Spleen (tissue), 11 donors: ENCODE data around the gene MAP2K3. TPM values are rescaled to one million over a fixed set of nuclear protein-coding genes. Genes with fewer than 3 reads are reported as not detected.
"Not testable (repeated sequence)": the region's sequence is repeated elsewhere in the genome, so short reads cannot be mapped to it uniquely, and the experiment has no call there.

Experiments
- DNase-seq: peaks from one replicate; pipeline ENCODE4 v3.0.0-alpha.2; 2020
- H3K27ac ChIP-seq, 8 donors: fragments of 200-600 bp; sonication (generic) in 7 of 8; 1 replicate in 4 of 8; 2 replicates in 4 of 8; pipeline versions ENCODE4 v1.5.0 to v1.8.0; 2016 to 2021; ENCODE audit warnings: inconsistent platforms in 4 of 8, mild to moderate bottlenecking in 4 of 8, moderate library complexity in 1 of 8
- H3K27me3 ChIP-seq, 7 donors: fragments of 200-600 bp; sonication (generic) in 6 of 7; replicated peaks in 1 of 7; 1 replicate in 4 of 7; 2 replicates in 3 of 7; pipeline versions ENCODE4 v1.5.0 to v1.8.0; 2016 to 2021; ENCODE audit warnings: inconsistent platforms in 3 of 7, mild to moderate bottlenecking in 1 of 7
- H3K36me3 ChIP-seq, 6 donors: fragments of 200-600 bp; sonication (generic) in 5 of 6; 1 replicate in 4 of 6; 2 replicates in 2 of 6; pipeline versions ENCODE4 v1.5.0 to v1.8.0; 2016 to 2021; ENCODE audit warnings: inconsistent platforms in 2 of 6
- H3K4me1 ChIP-seq, 6 donors: fragments of 200-600 bp; sonication (generic) in 5 of 6; 1 replicate in 3 of 6; 2 replicates in 3 of 6; pipeline versions ENCODE4 v1.5.0 to v1.8.0; 2016 to 2021; ENCODE audit warnings: inconsistent platforms in 3 of 6
- H3K4me3 ChIP-seq, 8 donors: fragments of 200-600 bp; sonication (generic) in 7 of 8; 1 replicate in 4 of 8; 2 replicates in 4 of 8; pipeline versions ENCODE4 v1.5.0 to v1.8.0; 2016 to 2021; ENCODE audit warnings: inconsistent platforms in 4 of 8, mild to moderate bottlenecking in 4 of 8, moderate library complexity in 2 of 8
- H3K9me3 ChIP-seq, 8 donors: fragments of 200-600 bp; sonication (generic) in 7 of 8; 1 replicate in 4 of 8; 2 replicates in 4 of 8; pipeline versions ENCODE4 v1.5.0 to v1.8.0; 2016 to 2021; ENCODE audit warnings: inconsistent platforms in 4 of 8
- CTCF ChIP-seq, 11 experiments: fragments of 200-600 bp in 7 of 11; fragments of 450-650 bp in 4 of 11; sonication (generic) in 4 of 11; IDR thresholded peaks in 8 of 11; conservative IDR thresholded peaks in 3 of 11; 1 replicate in 7 of 11; 2 replicates in 4 of 11; pipeline versions ENCODE4 v1.4.0 to v1.8.0; 2016 to 2021; ENCODE audit warnings: antibody characterized with exemption in 11 of 11, inconsistent platforms in 4 of 11, mild to moderate bottlenecking in 1 of 11
- POLR2A ChIP-seq, 3 donors: fragments of 450-650 bp; IDR thresholded peaks; one replicate each; pipeline ENCODE4 v1.5.1; 2017; ENCODE audit warnings: antibody characterized with exemption in 3 of 3, mild to moderate bottlenecking in 1 of 3
- POLR2AphosphoS5 ChIP-seq, 3 donors: sonication (generic); formaldehyde crosslinking; IDR thresholded peaks; one replicate each; pipeline ENCODE4 v1.5.1; 2017; ENCODE audit warnings: antibody characterized with exemption in 3 of 3
- WGBS, 5 donors: extraction: QIAGEN DNeasy Blood & Tissue Kit in 3 of 5; methylation state at CpG; one replicate each; pipeline versions ENCODE4 v1.1.5 to v1.1.7; 2013 to 2018; 5-methylcytosine and 5-hydroxymethylcytosine counted together
- intact Hi-C: fragments of 100-400 bp; cut with DNase I; formaldehyde crosslinking; loops from one replicate; pipeline ENCODE4 v1.15.0; 2023; ENCODE audit warnings: low total_unique reads
- polyA plus RNA-seq, 3 donors: library from polyadenylated mRNA; stranded (reverse); fragments of 200-250 nt; gene quantifications; one replicate each; pipeline ENCODE4 v1.2.1, GENCODE V29; 2013
- total RNA-seq, 7 donors: library from RNA; depleted of rRNA in 3 of 7; stranded (reverse); fragments of >200 nt in 3 of 7; fragmentation: NEBNext Ultra II Directional in 4 of 7; extraction: Animal tissue kit (Norgen Biotek cat#: 25700) in 4 of 7; gene quantifications; one replicate each; pipeline versions ENCODE4 v1.1.0 to v1.2.1, GENCODE V29; 2016 to 2021
- donor health status: healthy with polysubstance abuse.
- donor health status: DM: no; HTN: no; CAD: no; lungs with moderate emphysema.
- donor health status: DM: no; HTN: no; CAD: no.
- donor health status: Bipolar disorder and iron deficiency.
- donor health status: healthy.
- donor health status: DM: no; HTN: no; CAD: no.
- donor health status: DM: yes; HTN: yes; CAD: no.

MAP2K3 gene
- total and polyA plus RNA-seq, 10 donors: 31.7 to 121 (median 62.5) TPM

GRCh38 chr17:21327921-21328320 lies 43.4 kb downstream of the MAP2K3 start:
- Histone ChIP-seq H3K4me1 (peaks cover 0 to 18% (median 3%) of the 10 kb centered on the region in 6 donors), H3K9me3 (peaks cover 0 to 17% (median 3%) of the 10 kb centered on the region in 8 donors)
- H3K4me3 ChIP-seq, H3K27ac ChIP-seq, intact Hi-C loops, H3K27me3 ChIP-seq, H3K36me3 ChIP-seq, DNase-seq: not testable (repeated sequence)
- WGBS, 5 donors: 74 to 81% (median 77%) methylated on average over 1 of the region's 1 CpG

- H3K4me1 ChIP-seq, intact Hi-C loops, DNase-seq, H3K27me3 ChIP-seq, H3K4me3 ChIP-seq, H3K27ac ChIP-seq, H3K36me3 ChIP-seq: not testable (repeated sequence)
- H3K9me3 ChIP-seq: peaks cover 0 to 17% (median 3%) of the 10 kb centered on the region in 8 donors
- 60 to 77% (median 68%) methylated on average over 2 of the region's 2 CpGs for WGBS, 5 donors
These were observed 44.3 kb downstream of the MAP2K3 start for GRCh38 chr17:21328778-21329177.

- intact Hi-C loops: no loop called here
- no peak for TF ChIP-seq CTCF (IDR thresholded peaks at IDR 0.05 in 8 of 11, conservative IDR thresholded peaks at IDR 0.05 in 3 of 11)
- no peak for TF ChIP-seq POLR2A (IDR thresholded peaks at IDR 0.05)
- TF ChIP-seq POLR2AphosphoS5 (IDR thresholded peaks at IDR 0.05): no peak
- Histone ChIP-seq H3K4me1 (peaks cover 0 to 5% (median 0%) of the 10 kb centered on the region in 6 donors), H3K9me3 (peaks cover 0 to 17% (median 3%) of the 10 kb centered on the region in 8 donors), H3K27me3 (no peaks in the 10 kb centered on the region), H3K27ac (no peak overlapping the region), H3K4me3 (no peak overlapping the region), H3K36me3 (no peaks in the 10 kb centered on the region)
- peak; percentile 56 for DNase-seq
- 78 to 87% (median 86%) methylated on average over 9 of the region's 9 CpGs for WGBS, 5 donors
These were observed 46.1 kb downstream of the MAP2K3 start for GRCh38 chr17:21330436-21331160.

GRCh38 chr17:21336541-21337294 lies 52.2 kb downstream of the MAP2K3 start:
- H3K4me1 ChIP-seq, H3K4me3 ChIP-seq, H3K27me3 ChIP-seq, H3K9me3 ChIP-seq, intact Hi-C loops, H3K27ac ChIP-seq, H3K36me3 ChIP-seq: not testable (repeated sequence)
- peak; percentile 55 for DNase-seq
- 73 to 87% (median 81%) methylated on average over 4 of the region's 4 CpGs for WGBS, 5 donors

GRCh38 chr17:21337981-21338625 lies 53.6 kb downstream of the MAP2K3 start:
- 66 to 77% (median 72%) methylated on average over 8 of the region's 8 CpGs for WGBS, 5 donors
- intact Hi-C loops, H3K36me3 ChIP-seq, H3K9me3 ChIP-seq, H3K4me3 ChIP-seq, H3K27me3 ChIP-seq, H3K4me1 ChIP-seq: not testable (repeated sequence)
- DNase-seq: peak; percentile 39
- peak overlapping the region in 1 of 8 donors; percentile 18 for H3K27ac ChIP-seq

- no peaks in the 10 kb centered on the region for H3K27me3 ChIP-seq
- intact Hi-C loops: no loop called here
- H3K4me3 ChIP-seq: no peak overlapping the region
- TF ChIP-seq POLR2AphosphoS5 (IDR thresholded peaks at IDR 0.05): no peak
- H3K4me1 ChIP-seq: peaks cover 0 to 5% (median 0%) of the 10 kb centered on the region in 6 donors
- 22 to 52% (median 43%) methylated on average over 7 of the region's 7 CpGs for WGBS, 5 donors
- H3K27ac ChIP-seq: no peak overlapping the region
- no peaks in the 10 kb centered on the region for H3K36me3 ChIP-seq
- DNase-seq: peak; percentile 69
- H3K9me3 ChIP-seq: no peaks in the 10 kb centered on the region
These were observed 54.5 kb downstream of the MAP2K3 start for GRCh38 chr17:21339011-21339410.

GRCh38 chr17:21339571-21339970 lies 55.1 kb downstream of the MAP2K3 start:
- H3K9me3 ChIP-seq, H3K4me3 ChIP-seq, H3K27ac ChIP-seq, H3K27me3 ChIP-seq, intact Hi-C loops, H3K36me3 ChIP-seq, H3K4me1 ChIP-seq: not testable (repeated sequence)
- peak; percentile 36 for DNase-seq
- 81 to 91% (median 89%) methylated on average over 11 of the region's 11 CpGs for WGBS, 5 donors

GRCh38 chr17:21340407-21340806 lies 55.9 kb downstream of the MAP2K3 start:
- H3K27me3 ChIP-seq, H3K9me3 ChIP-seq, H3K4me1 ChIP-seq, H3K4me3 ChIP-seq, H3K27ac ChIP-seq, H3K36me3 ChIP-seq, intact Hi-C loops: not testable (repeated sequence)
- whole genome bisulfite sequencing, 5 donors: 86 to 95% (median 88%) methylated on average over 6 of the region's 6 CpGs
- peak; percentile 30 for DNase-seq

GRCh38 chr17:21341279-21341678 lies 56.8 kb downstream of the MAP2K3 start:
- H3K9me3 ChIP-seq, H3K27ac ChIP-seq, H3K36me3 ChIP-seq, H3K27me3 ChIP-seq, H3K4me3 ChIP-seq, DNase-seq, intact Hi-C loops, H3K4me1 ChIP-seq: not testable (repeated sequence)
- WGBS, 5 donors: 75 to 100% (median 81%) methylated on average over 1 to 4 of the region's 4 CpGs
